ENCODE results near the gene FDXR.

FDXR gene

DNA sequence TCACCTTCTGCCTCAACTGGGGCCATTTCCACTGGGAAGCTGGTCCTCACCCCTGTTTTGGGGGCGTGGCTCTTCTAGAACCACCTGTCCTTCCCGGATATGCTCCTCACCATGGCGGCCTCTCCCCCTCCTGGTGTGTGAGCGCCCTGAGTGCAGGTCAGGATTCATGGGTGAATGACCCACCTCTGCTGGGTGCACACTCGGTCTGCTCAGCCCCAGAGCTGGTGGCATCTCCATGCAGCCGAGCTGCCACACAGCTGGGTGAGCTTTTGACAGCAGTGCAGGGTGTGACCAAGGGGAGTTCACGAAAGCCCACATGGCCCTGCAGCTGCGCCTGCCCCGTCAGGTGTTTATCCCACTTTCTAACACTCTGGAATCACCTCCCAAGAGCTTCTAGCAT lies 40.4 kb downstream of the FDXR start:
- DNase-seq: no peak

DNA sequence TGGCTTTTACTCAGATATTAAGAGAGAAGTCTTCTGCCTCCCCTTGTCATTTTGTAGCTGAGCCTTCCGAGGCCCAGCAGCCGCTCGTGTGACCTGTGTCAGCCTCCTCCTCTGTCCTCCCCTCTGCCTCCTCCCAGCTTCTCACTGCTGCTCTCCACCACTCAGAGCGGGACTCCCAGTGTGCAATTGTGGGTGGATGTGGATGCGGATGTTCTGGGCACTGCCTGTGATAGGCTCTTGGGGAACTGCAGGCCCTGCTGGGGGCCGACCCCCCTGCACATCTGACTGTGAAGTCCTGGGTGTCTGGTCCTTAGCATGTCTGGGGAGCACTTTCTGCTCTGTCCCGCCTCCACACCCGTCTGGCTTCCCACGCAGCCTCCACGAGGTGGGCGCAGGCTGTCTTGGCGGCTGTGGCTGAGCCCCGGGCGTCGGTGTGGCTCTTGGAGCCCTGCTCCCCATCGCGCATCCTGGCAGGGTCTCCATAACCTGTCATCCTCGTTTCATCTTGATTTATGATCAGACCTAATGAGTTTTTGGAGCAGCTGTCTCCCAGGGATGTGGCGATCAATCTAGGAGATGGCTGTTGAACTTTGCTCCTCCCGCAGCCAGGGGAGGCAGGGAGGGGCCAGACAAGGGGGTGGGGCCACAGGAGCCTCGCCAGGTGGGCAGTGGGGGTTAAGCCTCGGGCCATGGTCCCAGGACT lies 41.2 kb downstream of the FDXR start:
- DNase-seq: no peak

DNA sequence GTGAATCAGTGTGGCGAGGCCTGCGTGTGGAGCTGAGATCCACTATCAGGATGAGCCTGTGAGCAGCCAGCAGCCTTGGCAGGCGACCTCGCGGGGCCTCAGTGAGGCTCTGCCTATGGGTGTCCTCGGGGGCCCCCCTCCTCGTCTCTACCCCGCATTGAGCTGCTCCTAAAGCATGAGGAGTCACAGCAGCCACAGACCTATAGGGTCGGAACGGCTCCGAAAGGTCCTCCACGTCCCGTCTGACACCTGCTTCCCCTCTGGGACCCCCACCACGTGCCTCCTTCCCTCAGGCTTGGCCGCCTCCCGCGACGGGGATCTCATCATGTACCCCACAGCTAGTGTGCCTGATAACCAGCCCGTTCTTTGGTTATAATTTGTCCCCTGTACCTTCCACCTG lies 41.9 kb downstream of the FDXR start:
- DNase-seq: no peak

DNA sequence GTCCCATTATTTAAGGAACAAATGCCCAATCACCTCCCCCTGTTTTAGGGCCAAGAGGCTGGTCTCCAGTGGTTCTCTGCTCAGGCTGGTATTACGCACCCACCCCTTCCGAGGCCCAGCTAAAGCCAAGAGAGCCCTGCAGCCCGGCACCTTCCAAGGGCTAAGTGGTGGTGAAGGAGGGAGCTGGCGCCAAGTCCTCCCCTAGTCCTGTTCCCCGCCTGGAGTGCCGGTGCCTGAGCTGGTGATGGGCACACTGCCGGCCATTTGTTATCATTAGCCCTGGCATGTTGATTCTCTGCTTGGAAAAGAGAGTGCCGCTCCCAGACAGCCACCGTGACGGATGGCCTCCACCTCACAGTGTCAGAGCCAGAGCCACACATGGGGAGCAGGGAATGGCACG lies 45.0 kb downstream of the FDXR start:
- DNase-seq: no peak

DNA sequence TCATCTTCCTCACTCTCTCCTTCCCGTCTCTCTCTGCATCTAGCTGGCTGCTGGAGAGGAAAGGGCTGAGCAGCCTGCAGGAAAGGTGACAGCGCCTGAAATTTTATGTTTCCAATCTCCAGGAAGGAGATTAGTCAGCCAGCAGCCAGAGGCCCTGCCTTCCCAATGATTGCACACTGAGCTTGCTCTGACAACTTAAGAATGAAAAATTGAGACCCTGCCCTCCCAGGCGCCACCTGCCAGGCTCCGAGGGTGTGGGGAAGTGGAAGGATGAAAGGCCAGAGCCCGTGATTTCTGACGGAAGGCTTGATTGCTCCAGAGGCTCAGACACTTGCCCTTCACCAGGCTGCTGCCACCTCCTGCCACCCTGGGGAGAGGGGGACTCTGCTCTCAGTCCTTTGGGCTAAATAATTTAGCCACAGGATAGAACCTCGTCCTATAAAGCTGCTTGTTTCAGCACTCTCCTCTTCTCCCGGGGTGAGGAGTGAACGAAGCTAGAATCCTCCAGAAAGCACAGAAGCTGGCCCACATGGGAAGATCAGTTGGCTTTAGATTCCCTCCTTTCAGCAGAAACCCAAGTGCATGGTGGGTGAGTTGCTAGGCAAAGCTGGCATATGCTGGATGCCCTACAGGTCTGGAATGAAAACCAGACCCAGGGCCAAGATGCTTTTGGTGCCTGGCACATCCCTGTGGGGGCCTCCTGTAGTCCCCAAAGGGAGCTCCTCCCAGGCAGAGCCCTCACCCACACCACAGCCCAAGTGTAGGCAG lies 46.7 kb downstream of the FDXR start:
- no peak for DNase-seq

DNA sequence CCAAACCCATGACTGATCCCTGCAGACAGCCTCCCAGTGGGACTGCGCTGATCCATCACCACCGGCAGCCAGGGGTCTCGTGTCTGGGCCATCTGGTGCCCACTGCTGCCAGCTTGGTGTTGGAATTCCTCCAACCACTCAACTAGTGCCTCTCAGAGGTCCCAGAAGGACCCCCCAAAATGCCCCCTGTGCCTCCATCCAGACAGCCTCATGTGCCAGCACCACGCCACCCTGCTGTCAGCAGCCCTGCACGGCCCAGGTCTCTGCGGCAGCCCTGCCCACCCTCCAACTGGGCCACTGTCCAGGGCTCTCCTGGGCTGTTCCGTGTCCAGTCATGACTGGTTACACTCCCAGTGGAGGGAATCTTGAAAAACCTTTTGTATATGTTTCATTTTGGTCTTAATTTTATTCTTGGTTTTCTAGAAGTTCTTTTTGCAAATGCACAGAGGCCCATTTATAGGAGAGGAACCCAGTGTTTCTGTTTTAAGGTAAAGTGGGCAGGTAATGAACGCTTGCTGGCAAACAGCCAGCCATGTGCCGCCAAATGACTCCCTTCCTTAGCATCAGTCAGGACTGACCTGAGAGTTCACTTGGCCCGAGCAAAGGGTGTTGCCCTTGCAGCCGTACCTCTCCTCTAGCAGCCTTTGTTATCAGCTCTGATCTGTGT lies 47.7 kb downstream of the FDXR start:
- no peak for DNase-seq

DNA sequence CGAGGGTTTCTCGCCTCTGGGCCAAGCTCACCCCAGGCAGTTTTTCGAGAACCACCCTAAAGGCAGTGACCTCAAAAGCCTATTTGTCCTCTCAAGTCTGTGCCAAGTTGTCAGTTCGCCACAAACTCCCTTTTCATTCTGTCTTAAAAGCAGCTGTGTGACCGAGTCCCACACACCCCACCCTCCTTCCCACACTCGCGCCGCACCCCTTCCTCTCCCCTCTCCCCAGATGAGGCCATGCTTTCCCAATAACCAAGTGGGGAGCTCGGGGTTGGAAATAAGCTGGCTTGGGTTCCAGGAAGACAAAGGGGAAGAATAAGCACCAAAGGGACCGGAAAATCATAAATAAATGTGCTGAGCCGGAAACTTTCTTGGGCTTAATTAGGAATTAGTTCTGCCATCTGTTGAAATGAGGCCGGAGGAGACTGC lies 49.8 kb downstream of the FDXR start:
- DNase-seq: peak; percentile 64

DNA sequence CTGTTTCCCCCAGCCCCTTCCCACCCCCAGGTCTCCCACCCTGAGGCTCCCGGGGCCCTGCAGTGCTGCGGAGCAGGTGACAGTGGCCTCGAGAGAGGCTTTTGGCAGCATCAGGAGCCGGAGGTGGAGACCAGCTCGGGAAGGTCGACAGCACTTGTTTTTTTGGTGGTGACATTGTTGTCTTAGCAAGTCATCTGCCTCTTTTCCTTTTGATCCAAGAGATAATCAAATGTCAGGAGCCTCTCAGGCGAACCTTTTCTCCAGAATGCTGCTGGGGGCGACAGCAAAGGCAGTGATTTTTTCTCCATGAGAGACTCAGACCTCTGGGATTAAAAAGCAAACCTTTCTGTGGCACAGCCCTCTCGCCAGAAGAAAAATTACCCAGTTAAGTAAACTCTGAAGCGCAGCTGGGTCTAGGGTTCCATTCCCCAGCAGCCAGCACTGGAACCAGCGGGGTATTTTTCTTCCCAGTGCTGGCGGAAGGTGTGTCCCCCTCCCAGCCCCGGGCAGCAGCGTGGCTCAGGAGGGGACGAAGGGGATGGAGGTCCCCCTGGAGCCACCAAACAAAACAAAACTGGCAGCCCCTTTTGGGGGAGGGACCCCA lies 50.4 kb downstream of the FDXR start:
- DNase-seq: no peak

DNA sequence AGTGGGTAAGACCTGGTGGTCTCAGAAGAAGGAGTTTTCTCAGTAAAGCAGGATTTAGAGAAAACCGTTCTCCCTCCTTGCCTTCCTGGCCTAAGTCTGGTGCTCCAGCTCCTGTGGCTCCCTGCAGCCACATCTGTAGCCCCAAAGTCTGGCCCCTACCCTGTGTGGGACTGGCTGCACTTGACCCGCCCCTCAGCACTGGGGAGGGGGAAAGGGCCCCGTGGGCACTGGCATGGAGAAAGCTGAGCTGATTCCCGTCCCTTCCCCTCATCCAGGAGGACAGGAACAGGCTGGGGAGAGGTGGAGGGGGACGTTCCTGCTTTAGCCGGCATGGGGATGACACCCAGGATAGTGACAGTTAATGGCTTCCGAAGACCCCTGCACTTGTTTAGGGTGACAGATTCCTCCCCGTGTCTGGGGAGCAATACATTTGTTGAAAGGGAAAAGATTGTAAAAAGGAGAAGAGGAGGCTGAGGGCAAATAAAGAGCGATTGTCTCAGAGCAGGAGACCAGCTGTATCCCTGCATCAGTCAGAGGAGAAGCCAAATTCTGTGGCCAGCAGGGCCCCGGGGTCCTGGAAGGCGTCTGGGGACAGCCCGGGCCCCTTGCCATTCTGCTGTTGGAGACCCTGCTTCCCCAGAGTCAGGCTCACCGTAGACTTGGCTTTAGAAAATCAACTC lies 51.0 kb downstream of the FDXR start:
- no peak for DNase-seq

DNA sequence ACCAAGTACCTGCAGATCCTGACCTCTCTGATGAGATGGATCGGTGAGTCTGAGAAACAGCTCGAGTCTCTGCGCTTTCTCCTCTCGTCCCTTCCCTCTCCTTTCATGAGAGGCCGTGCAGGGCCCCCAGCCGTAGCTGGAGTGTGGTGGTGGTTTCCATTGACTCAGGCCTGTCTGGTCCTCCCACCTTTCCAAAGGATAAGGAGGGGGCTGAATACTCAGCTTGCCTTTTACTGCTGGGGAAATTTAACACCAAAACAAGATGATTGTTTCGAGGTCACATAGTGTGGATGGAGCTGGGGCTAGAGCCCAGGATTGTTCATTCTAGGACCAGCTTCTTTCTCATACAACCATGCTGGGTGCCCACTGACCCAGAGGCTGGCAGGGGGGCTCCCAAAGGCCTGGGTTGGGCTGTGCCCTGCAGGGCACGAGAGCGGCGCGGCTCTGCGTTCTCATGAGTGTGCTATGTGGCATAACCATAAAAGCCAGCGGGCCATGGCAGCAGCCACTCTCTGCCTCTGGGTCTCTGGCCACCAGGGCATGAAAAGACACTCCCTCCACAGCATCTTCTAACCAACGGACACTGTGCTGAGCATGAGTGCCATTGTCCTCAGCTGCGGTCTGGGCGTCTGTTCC lies 52.9 kb downstream of the FDXR start:
- DNase-seq: no peak

DNA sequence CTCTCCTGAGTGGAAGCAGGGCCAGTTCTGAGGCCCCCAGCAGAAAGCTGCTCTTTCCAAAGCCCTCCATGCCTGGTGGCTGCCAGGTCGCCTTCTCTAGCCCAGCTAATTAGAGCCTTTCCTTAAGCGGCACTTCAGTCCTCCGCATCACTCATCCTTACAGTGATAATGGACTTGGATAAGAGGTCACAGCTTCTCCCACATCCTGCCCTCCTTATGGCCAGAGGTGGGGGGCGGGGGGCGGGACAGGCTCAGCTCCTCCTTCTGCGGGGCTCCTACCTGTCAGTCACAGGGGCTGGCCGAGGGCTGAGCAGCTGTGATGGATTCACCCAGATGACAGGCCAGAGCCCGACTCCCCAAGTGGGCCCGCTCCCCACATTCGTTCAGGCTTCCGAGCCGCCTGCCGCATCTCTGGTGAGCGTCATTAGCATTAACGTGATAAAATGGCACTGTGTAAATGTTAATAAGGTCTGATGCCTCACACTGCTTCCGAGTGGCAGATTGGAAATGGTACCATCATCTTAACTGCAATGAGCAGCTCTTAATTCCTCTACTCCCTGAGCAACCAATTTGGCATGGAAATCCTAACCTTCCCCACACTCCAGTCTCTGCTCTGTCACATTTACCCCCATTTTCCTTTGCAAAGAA lies 54.4 kb downstream of the FDXR start:
- no peak for DNase-seq

DNA sequence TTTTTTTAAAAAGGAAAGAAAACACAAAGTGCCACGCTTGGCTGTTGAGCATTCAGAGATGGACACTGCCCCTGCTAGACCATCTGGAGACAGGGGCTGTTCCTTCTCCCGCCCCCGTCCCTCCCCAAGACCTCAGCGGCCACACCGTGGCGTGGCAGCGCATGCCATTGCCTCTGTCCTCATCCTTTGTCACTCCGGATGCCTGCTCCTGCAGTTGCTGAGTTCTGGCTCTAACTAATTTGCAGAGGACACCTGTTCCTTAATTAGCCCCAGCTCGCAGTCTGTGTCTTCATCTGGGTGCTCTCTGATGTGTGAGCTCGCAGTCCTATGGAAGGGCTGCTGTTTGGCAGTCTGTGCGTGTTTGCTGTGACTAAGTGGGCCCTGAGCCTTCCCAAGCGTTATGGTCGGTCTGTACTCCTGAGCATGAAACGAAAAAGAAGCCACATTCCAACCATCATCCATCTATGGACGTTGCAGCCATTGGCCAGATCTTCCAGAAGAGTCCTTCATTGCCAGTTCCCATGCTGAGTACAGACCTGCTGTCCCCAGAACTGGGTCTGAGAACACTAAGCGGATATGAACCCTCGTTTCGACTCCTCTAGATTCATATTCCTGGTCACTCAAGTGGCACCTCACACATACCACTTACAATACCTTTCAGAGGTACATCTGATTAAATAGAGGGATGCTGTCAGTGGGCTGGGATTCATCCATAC lies 55.7 kb downstream of the FDXR start:
- no peak for DNase-seq

DNA sequence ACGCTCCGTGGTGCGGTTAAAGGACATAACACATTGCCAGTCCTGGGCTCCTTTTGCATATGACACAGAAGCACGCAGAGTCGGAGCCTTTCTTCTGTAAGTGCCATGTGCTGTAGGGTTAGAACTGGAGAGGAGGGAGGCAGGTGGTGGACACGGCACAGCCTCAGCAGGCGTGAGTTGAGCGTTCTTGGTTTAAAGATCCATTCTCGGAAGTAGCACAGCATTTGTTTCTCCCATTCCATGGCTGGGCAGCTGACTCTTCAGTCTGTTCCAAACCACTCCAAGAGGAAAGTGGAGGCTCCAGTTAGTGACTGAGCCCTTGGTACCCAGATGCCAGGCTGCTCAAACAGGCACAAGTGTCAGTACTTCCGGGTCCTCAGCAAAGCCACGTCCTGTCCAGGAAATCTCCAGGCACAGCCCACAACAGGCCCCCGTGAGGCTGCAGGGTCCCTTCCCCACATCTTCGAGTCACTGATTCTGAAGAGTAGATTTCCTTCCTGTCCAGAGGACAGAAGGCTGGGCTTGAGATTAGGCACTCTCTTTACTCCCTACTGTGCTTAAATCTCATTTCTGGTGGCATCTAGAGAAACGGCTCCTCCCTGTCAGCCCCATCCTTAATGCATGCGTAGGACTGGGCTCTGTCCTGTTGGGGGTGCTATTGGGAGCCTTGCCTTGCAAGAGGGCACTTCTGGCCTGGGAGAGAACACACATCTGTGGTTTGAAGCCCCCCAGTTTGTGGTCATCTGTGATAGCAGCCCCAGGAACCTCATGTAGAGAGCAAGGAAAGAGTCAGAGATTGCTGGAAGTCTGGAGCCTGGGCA lies 57.0 kb downstream of the FDXR start:
- no peak for DNase-seq

DNA sequence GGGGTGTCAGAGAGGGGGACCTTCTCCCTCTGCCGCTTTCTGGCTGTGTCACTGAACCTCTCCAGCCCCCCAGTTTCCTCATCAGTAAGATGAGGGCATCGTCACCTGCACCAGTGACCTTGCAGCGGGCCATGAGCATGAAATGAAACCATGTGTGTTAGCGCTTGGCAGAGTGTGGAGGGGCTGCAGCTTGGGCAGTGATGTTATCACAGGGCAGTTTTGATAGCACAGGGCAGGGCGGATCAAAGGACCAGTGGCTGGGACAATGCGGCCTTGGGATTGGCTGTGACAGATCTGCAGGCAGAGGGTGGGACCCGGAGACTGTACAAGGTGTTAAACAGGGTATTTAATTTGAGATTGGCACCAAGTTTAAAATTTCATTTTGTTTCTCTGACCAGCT lies 57.7 kb downstream of the FDXR start:
- DNase-seq: no peak

DNA sequence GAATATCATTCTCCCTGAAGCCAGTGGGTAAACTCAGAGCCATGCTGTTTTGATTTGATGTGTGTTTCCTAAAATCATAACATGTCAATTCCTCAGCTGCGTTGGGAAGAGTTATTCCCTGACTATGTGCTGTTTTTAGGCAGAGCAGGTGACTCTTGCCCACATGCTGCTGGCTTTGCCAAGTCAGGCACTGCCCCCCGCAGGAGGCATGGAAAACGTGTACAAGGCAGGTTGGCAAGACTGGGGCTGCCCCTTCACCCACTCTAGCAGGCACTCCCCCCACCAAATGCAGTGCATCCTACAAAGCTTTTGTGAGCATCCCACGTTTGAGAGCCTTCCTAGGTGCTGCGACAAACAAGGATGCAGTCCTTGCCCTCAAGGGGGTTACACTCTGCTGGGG lies 58.3 kb downstream of the FDXR start:
- no peak for DNase-seq

Measured in femur (tissue), 1 donor.